GM20000 (cell line): Measurements from ENCODE around the gene CCDC144A.
A peak's percentile ranks its signal among the peaks of the same experiment; 100 is the strongest.
"Not testable (repeated sequence)": the region's sequence is repeated elsewhere in the genome, so short reads cannot be mapped to it uniquely, and the experiment has no call there.

Experiments
- DNase-seq: peaks from one replicate; pipeline ENCODE4 v3.0.0; 2012; ENCODE audit warnings: low spot score
- CTCF ChIP-seq: IDR thresholded peaks from 2 replicates; pipeline ENCODE4 v1.5.1; 2012; ENCODE audit warnings: mild to moderate bottlenecking, control low read depth; ENCODE audit errors: extremely low read depth, missing control alignments

Gene CCDC144A

GRCh38 chr17:16676676-16677268 is 13.3 kb upstream of the CCDC144A start:
- no peak for DNase-seq
- no peak for TF ChIP-seq CTCF

GRCh38 chr17:16683290-16684138 is 6.5 kb upstream of the CCDC144A start:
- DNase-seq: not testable (repeated sequence)

GRCh38 chr17:16686019-16686418 is 4.0 kb upstream of the CCDC144A start:
- DNase-seq: not testable (repeated sequence)

- not testable (repeated sequence) for DNase-seq
Observed at GRCh38 chr17:16687151-16687550, 2.9 kb upstream of the CCDC144A start.

GRCh38 chr17:16690447-16690846 is 406 bp downstream of the CCDC144A start:
- DNase-seq: not testable (repeated sequence)

GRCh38 chr17:16697603-16698002 is 7.6 kb downstream of the CCDC144A start:
- not testable (repeated sequence) for DNase-seq

GRCh38 chr17:16745492-16746203 is 55.6 kb downstream of the CCDC144A start:
- DNase-seq: not testable (repeated sequence)

GRCh38 chr17:16746571-16746970 is 56.5 kb downstream of the CCDC144A start:
- DNase-seq: not testable (repeated sequence)

GRCh38 chr17:16750515-16750914 is 60.5 kb downstream of the CCDC144A start:
- not testable (repeated sequence) for DNase-seq

- peak; percentile 23 for TF ChIP-seq CTCF
- peak; percentile 2 for DNase-seq
Observed at GRCh38 chr17:16751224-16751923, 61.3 kb downstream of the CCDC144A start.

GRCh38 chr17:16751924-16752287 is 61.9 kb downstream of the CCDC144A start:
- DNase-seq: not testable (repeated sequence)

GRCh38 chr17:16757520-16757919 is 67.5 kb downstream of the CCDC144A start:
- DNase-seq: not testable (repeated sequence)

GRCh38 chr17:16758177-16758576 is 68.1 kb downstream of the CCDC144A start:
- DNase-seq: not testable (repeated sequence)

- DNase-seq: not testable (repeated sequence)
Observed at GRCh38 chr17:16768290-16769175, 78.5 kb downstream of the CCDC144A start.

GRCh38 chr17:16772394-16773145 is 82.5 kb downstream of the CCDC144A start:
- DNase-seq: not testable (repeated sequence)

- DNase-seq: not testable (repeated sequence)
Observed at GRCh38 chr17:16773146-16773522, 83.1 kb downstream of the CCDC144A start.

- DNase-seq: not testable (repeated sequence)
Observed at GRCh38 chr17:16787851-16788250, 97.8 kb downstream of the CCDC144A start.
